ENCODE results near the gene SMG7.

DNA sequence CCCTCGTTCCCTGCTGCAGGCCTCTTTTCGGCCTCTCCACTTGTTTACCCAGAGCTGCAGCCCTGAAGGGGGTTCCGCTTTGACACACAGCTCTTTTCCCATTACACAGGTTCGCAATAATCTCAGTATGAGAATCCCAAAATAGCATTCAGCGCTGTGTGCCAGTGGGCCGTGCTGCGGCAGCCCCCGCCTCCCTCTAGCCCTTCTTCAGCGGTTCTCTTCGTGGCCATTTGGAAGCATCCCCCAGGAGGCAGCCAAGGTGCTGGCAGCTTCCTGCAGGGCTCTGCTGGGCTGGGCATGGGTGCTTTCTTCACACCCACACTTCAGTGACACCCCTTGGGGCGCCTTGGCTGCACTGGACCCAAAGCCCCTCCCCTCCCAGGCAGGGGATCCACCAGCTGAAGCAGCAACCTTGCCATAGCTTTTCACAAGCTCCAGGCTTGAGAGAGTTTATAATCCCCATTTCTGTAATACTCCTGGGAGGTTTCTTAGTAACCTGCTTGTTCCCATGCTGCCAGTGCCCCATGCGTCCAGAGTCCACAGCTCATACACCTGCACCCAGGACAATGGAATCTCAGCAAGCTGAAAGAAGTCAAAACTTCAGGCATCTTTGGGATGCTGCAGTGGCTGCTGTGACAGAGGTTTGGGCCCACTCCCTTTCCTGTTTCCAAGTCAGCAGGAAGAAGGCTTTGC lies 109.9 kb downstream of the SMG7 start:
- no peak for TF ChIP-seq POLR2A (IDR thresholded peaks at IDR 0.05)
- TF ChIP-seq, protein P1, sequence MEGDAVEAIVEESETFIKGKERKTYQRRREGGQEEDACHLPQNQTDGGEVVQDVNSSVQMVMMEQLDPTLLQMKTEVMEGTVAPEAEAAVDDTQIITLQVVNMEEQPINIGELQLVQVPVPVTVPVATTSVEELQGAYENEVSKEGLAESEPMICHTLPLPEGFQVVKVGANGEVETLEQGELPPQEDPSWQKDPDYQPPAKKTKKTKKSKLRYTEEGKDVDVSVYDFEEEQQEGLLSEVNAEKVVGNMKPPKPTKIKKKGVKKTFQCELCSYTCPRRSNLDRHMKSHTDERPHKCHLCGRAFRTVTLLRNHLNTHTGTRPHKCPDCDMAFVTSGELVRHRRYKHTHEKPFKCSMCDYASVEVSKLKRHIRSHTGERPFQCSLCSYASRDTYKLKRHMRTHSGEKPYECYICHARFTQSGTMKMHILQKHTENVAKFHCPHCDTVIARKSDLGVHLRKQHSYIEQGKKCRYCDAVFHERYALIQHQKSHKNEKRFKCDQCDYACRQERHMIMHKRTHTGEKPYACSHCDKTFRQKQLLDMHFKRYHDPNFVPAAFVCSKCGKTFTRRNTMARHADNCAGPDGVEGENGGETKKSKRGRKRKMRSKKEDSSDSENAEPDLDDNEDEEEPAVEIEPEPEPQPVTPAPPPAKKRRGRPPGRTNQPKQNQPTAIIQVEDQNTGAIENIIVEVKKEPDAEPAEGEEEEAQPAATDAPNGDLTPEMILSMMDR (IDR thresholded peaks at IDR 0.05) = no peak
- TF ChIP-seq POLR2AphosphoS5 (IDR thresholded peaks at IDR 0.05) = no peak
- TF ChIP-seq EP300 (IDR thresholded peaks at IDR 0.05) = no peak
